ENCODE measurements around the gene SRGAP2C. TPM values are rescaled to one million over a fixed set of nuclear protein-coding genes. Genes with fewer than 3 reads are reported as not detected.
"Not testable (repeated sequence)": the region's sequence is repeated elsewhere in the genome, so short reads cannot be mapped to it uniquely, and the experiment has no call there.

The SRGAP2C gene
- polyA plus RNA-seq, 1 donor from 2014 or later, result 10.0 TPM

- H3K36me3 ChIP-seq (ENCODE audit: insufficient read depth, low read length); H3K79me2 ChIP-seq (replicated peaks; ENCODE audit: insufficient read depth, low read length); H3K9me3 ChIP-seq (ENCODE audit: low read length); H3K27me3 ChIP-seq (ENCODE audit: insufficient read depth, low read depth, low read length); H3F3A ChIP-seq (ENCODE audit: insufficient read depth, low read length, poor library complexity, severe bottlenecking); H3K9ac ChIP-seq (ENCODE audit: low read length); H4K20me1 ChIP-seq (ENCODE audit: insufficient read depth); H3K27ac ChIP-seq (ENCODE audit: low read length); H2AFZ ChIP-seq (ENCODE audit: low read depth, low read length); H3K9me2 ChIP-seq (ENCODE audit: insufficient read depth, low read length); H3K4me2 ChIP-seq (ENCODE audit: low read length); H3K4me3 ChIP-seq (ENCODE audit: low read length): not testable (repeated sequence)
Measured at GRCh38 chr1:121293263-121294204, 108.8 kb downstream of the SRGAP2C start.

- not testable (repeated sequence) for H3K9me2 ChIP-seq (ENCODE audit: insufficient read depth, low read length); H4K20me1 ChIP-seq (ENCODE audit: insufficient read depth); H3K79me2 ChIP-seq (replicated peaks; ENCODE audit: insufficient read depth, low read length); H3K36me3 ChIP-seq (ENCODE audit: insufficient read depth, low read length); H2AFZ ChIP-seq (ENCODE audit: low read depth, low read length); H3K27me3 ChIP-seq (ENCODE audit: insufficient read depth, low read depth, low read length); H3K9me3 ChIP-seq (ENCODE audit: low read length); H3F3A ChIP-seq (ENCODE audit: insufficient read depth, low read length, poor library complexity, severe bottlenecking); H3K27ac ChIP-seq (ENCODE audit: low read length); H3K4me2 ChIP-seq (ENCODE audit: low read length); H3K9ac ChIP-seq (ENCODE audit: low read length); H3K4me3 ChIP-seq (ENCODE audit: low read length)
Measured at GRCh38 chr1:121294205-121294570, 109.4 kb downstream of the SRGAP2C start.

- not testable (repeated sequence) for H4K20me1 ChIP-seq (ENCODE audit: insufficient read depth)
Measured at GRCh38 chr1:121296563-121296962, 111.8 kb downstream of the SRGAP2C start.

GRCh38 chr1:121298529-121298928 is 113.8 kb downstream of the SRGAP2C start:
- H3K36me3 ChIP-seq (ENCODE audit: insufficient read depth, low read length); H3K27ac ChIP-seq (ENCODE audit: low read length): not testable (repeated sequence)

More at GRCh38 chr1:121296563-121296962, 111.8 kb downstream of the SRGAP2C start:
- H3F3A ChIP-seq (ENCODE audit: insufficient read depth, low read length, poor library complexity, severe bottlenecking); H3K9ac ChIP-seq (ENCODE audit: low read length); H2AFZ ChIP-seq (ENCODE audit: low read depth, low read length); H3K4me2 ChIP-seq (ENCODE audit: low read length); H3K4me3 ChIP-seq (ENCODE audit: low read length); H3K27me3 ChIP-seq (ENCODE audit: insufficient read depth, low read depth, low read length); H3K36me3 ChIP-seq (ENCODE audit: insufficient read depth, low read length); H3K9me2 ChIP-seq (ENCODE audit: insufficient read depth, low read length); H3K9me3 ChIP-seq (ENCODE audit: low read length); H3K79me2 ChIP-seq (replicated peaks; ENCODE audit: insufficient read depth, low read length); H3K27ac ChIP-seq (ENCODE audit: low read length): not testable (repeated sequence)

GRCh38 chr1:121299514-121300149 is 114.9 kb downstream of the SRGAP2C start:
- H4K20me1 ChIP-seq (ENCODE audit: insufficient read depth), result not testable (repeated sequence)

More at GRCh38 chr1:121298529-121298928, 113.8 kb downstream of the SRGAP2C start:
- not testable (repeated sequence) for H4K20me1 ChIP-seq (ENCODE audit: insufficient read depth); H3F3A ChIP-seq (ENCODE audit: insufficient read depth, low read length, poor library complexity, severe bottlenecking); H3K27me3 ChIP-seq (ENCODE audit: insufficient read depth, low read depth, low read length); H2AFZ ChIP-seq (ENCODE audit: low read depth, low read length); H3K4me2 ChIP-seq (ENCODE audit: low read length); H3K9me3 ChIP-seq (ENCODE audit: low read length); H3K9ac ChIP-seq (ENCODE audit: low read length); H3K79me2 ChIP-seq (replicated peaks; ENCODE audit: insufficient read depth, low read length); H3K4me3 ChIP-seq (ENCODE audit: low read length); H3K9me2 ChIP-seq (ENCODE audit: insufficient read depth, low read length)

GRCh38 chr1:121301876-121302275 is 117.1 kb downstream of the SRGAP2C start:
- H4K20me1 ChIP-seq (ENCODE audit: insufficient read depth); H3K27ac ChIP-seq (ENCODE audit: low read length); H2AFZ ChIP-seq (ENCODE audit: low read depth, low read length); H3K4me2 ChIP-seq (ENCODE audit: low read length); H3F3A ChIP-seq (ENCODE audit: insufficient read depth, low read length, poor library complexity, severe bottlenecking); H3K9me3 ChIP-seq (ENCODE audit: low read length); H3K9ac ChIP-seq (ENCODE audit: low read length); H3K9me2 ChIP-seq (ENCODE audit: insufficient read depth, low read length); H3K36me3 ChIP-seq (ENCODE audit: insufficient read depth, low read length); H3K27me3 ChIP-seq (ENCODE audit: insufficient read depth, low read depth, low read length); H3K4me3 ChIP-seq (ENCODE audit: low read length); H3K79me2 ChIP-seq (replicated peaks; ENCODE audit: insufficient read depth, low read length): not testable (repeated sequence)

More at GRCh38 chr1:121299514-121300149, 114.9 kb downstream of the SRGAP2C start:
- H3K4me3 ChIP-seq (ENCODE audit: low read length); H3K79me2 ChIP-seq (replicated peaks; ENCODE audit: insufficient read depth, low read length); H3K9me2 ChIP-seq (ENCODE audit: insufficient read depth, low read length); H3K4me2 ChIP-seq (ENCODE audit: low read length); H3F3A ChIP-seq (ENCODE audit: insufficient read depth, low read length, poor library complexity, severe bottlenecking); H3K9me3 ChIP-seq (ENCODE audit: low read length); H3K36me3 ChIP-seq (ENCODE audit: insufficient read depth, low read length); H3K9ac ChIP-seq (ENCODE audit: low read length); H3K27ac ChIP-seq (ENCODE audit: low read length); H3K27me3 ChIP-seq (ENCODE audit: insufficient read depth, low read depth, low read length); H2AFZ ChIP-seq (ENCODE audit: low read depth, low read length): not testable (repeated sequence)

- not testable (repeated sequence) for H3K4me2 ChIP-seq (ENCODE audit: low read length); H3K9ac ChIP-seq (ENCODE audit: low read length); H3K27ac ChIP-seq (ENCODE audit: low read length); H3K9me2 ChIP-seq (ENCODE audit: insufficient read depth, low read length); H3K9me3 ChIP-seq (ENCODE audit: low read length); H3F3A ChIP-seq (ENCODE audit: insufficient read depth, low read length, poor library complexity, severe bottlenecking); H3K4me3 ChIP-seq (ENCODE audit: low read length); H3K27me3 ChIP-seq (ENCODE audit: insufficient read depth, low read depth, low read length); H3K36me3 ChIP-seq (ENCODE audit: insufficient read depth, low read length); H3K79me2 ChIP-seq (replicated peaks; ENCODE audit: insufficient read depth, low read length); H4K20me1 ChIP-seq (ENCODE audit: insufficient read depth); H2AFZ ChIP-seq (ENCODE audit: low read depth, low read length)
Measured at GRCh38 chr1:121307759-121308158, 123.0 kb downstream of the SRGAP2C start.

GRCh38 chr1:121315509-121315908 is 130.7 kb downstream of the SRGAP2C start:
- H3K4me2 ChIP-seq (ENCODE audit: low read length); H3K9me3 ChIP-seq (ENCODE audit: low read length); H3K4me3 ChIP-seq (ENCODE audit: low read length); H3F3A ChIP-seq (ENCODE audit: insufficient read depth, low read length, poor library complexity, severe bottlenecking); H3K27me3 ChIP-seq (ENCODE audit: insufficient read depth, low read depth, low read length); H3K79me2 ChIP-seq (replicated peaks; ENCODE audit: insufficient read depth, low read length); H3K9ac ChIP-seq (ENCODE audit: low read length); H2AFZ ChIP-seq (ENCODE audit: low read depth, low read length); H3K27ac ChIP-seq (ENCODE audit: low read length); H4K20me1 ChIP-seq (ENCODE audit: insufficient read depth); H3K36me3 ChIP-seq (ENCODE audit: insufficient read depth, low read length); H3K9me2 ChIP-seq (ENCODE audit: insufficient read depth, low read length): not testable (repeated sequence)

All from neural cell (in vitro differentiated cells).